ENCODE data around the gene TTC7B. TPM values are rescaled to one million over a fixed set of nuclear protein-coding genes. Genes with fewer than 3 reads are reported as not detected.
A peak's percentile ranks its signal among the peaks of the same experiment; 100 is the strongest.

TTC7B gene
- total RNA-seq, 1 experiment from 2014 or later: 18.0 TPM

DNA sequence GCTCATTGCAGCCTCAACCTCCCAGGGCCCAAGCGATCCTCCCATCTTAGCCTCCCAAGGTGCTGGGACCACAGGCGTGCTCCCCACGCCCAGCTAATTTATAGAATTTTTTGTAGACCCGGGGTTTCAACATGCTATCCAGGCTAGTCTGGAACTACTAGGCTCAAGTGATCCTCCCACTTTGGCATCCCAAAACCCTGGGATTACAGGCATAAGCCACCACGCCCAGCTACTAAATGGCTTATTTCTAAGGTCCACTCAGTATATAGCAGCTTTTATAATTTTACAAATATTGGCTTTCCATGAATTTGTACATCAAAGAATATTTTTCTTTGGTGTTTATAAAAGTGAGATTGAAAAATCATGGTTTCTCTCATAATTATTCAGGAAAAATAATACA is 167.8 kb downstream of the TTC7B start:
- DNase-seq (ENCODE audit: low read depth): no peak

- DNase-seq (ENCODE audit: low read depth): no peak
Observed at GRCh38 chr14:90647473-90648005, 168.7 kb downstream of the TTC7B start.

GRCh38 chr14:90645842-90646443 is 170.3 kb downstream of the TTC7B start:
- peak; percentile 65 for DNase-seq (ENCODE audit: low read depth)

DNA sequence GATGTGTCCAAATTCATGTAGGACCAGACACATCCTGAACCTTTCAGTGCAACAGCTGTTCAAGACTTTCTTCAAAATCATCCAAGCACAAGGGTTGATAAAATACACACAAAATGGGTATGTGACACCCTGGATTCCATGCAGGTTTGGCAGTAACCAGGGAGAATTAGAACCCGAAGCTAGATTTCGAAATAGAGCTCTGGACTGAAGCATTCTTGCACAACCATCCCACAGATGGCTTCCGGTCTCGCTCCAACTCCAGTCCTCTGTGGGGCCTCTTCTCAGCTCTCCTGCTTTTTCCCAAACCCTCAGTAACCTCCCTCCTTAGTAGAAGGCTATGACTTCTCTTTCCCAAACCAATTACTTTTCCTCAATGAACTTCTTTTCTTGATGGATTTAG is 171.3 kb downstream of the TTC7B start:
- no peak for DNase-seq (ENCODE audit: low read depth)

DNA sequence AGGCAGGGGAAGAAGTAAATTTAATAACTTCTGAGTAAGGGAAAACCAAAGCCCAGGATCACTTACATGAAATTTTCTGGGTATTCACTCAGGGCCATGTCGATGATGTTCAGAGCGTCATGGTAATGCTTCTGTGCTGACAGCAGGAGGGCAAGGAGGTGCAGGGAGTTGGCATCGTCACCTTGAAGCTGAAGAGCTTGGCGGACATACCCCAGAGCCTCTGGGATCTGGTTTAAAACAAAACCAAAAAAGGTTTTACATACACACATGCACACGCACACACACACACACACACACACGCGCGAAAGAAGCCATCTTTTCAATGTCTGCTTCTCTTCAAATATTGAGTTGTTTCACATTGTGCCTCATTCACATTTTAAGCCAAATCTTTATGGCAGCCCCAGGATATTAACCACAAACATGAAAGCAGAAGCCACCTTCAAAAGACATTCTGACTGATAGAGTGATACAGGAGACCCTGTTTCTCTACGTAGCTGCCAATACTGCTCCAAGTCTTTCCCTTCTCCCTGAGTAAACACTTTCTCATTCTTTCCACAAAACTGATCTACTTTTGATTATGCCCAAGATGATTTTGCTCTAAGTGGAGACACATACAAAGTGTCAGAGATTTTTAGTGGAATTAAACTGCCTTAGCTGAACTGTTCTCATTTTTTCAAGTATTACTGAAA is 172.1 kb downstream of the TTC7B start:
- DNase-seq (ENCODE audit: low read depth): no peak

DNA sequence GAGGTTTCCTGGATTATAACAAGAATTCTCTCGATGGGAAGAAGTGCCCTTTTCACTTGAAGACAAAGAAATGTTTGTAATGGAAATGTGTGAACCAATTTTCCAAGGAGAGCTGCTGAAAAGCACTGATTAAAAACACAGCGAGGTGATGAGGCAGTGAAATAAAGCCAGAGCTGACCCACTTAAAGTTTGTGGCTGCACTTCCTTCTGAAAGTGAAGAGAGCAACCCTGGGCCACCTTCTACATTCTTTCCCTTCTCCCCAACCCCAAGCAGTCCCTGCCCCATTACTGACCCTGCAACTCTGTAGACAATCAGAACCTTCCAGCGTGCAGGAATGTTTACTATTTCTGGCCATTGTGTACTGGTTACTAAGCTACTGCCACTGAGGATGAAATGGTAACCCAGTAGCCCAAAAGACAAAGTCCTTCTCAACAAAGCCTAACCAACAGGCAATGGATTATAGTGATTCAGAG is 173.9 kb downstream of the TTC7B start:
- peak; percentile 22 for DNase-seq (ENCODE audit: low read depth)

GRCh38 chr14:90641615-90642243 is 174.5 kb downstream of the TTC7B start:
- DNase-seq (ENCODE audit: low read depth): no peak

- no peak for DNase-seq (ENCODE audit: low read depth)
Observed at GRCh38 chr14:90641168-90641567, 175.1 kb downstream of the TTC7B start.

- DNase-seq (ENCODE audit: low read depth): no peak
Observed at GRCh38 chr14:90639641-90640040, 176.6 kb downstream of the TTC7B start.

GRCh38 chr14:90632871-90633270 is 183.4 kb downstream of the TTC7B start:
- no peak for DNase-seq (ENCODE audit: low read depth)

DNA sequence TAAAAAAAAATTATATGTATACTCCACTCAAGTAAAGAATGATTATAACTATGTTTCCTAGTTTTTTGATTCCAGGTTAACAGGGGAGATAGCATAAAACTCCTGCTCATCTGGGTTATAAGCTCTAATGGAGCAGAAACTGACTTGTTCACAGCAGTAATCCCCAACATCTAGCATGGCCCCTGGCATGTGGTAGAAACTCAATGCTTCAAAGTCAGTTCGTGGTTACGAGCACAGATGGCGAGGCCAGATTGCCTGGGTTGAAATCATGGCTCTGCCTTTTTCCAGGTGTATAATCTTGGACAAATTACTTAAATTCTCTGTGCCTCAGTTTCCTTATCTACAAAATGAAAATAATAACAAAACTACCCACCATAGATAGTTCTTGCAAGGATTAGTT is 183.8 kb downstream of the TTC7B start:
- DNase-seq (ENCODE audit: low read depth): peak; percentile 14

DNA sequence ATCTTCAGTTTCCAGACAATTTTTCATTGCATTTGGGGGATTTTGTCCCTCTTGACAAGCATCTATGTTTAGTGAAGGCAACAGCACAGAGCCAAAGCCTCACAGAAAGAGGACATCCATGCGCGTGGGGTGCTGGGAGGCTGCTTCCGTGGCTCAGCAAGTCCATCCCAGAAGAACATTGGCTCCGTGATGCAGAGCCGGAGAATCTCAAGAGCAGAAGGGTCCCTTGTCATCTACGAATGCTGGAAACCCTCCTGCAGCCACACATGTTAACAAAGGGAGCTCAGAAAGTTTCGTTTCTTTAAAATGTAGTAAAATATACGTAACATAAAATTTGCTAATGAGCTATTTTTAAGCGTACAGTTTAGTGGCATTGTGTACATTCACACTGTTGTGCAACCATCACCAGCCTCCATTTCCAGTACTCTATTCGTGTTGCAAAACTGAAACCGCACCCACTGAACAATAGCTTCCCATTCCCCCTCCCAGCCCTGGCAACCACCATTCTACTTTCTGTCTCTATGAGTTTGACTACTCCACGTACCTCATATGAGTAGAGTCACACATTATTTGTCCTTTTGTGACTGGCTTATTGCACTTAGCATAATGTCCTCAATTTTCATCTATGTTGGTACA is 185.9 kb downstream of the TTC7B start:
- no peak for DNase-seq (ENCODE audit: low read depth)

- DNase-seq (ENCODE audit: low read depth): no peak
Observed at GRCh38 chr14:90629471-90629870, 186.8 kb downstream of the TTC7B start.

DNA sequence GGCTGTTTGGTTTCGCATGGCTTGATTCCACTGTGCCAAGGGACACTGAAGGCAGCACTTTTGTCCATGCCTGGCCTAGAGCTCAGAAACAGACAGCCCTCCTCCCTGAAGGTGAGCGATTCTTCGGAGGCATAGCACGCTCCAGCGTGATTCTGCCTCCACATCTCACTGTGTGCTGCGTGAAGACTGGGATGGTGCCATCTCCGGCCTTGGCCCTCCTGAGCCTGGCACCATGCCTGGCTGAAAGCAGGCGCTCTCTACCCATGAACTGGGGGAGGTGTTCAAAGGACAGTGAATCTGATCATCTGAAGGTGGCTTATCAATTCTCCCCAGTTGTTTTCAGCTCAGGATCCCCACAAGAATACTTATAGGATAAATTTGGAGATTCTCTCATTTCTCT is 187.4 kb downstream of the TTC7B start:
- DNase-seq (ENCODE audit: low read depth): no peak

- DNase-seq (ENCODE audit: low read depth): no peak
Observed at GRCh38 chr14:90627478-90627877, 188.8 kb downstream of the TTC7B start.

GRCh38 chr14:90626550-90626949 is 189.7 kb downstream of the TTC7B start:
- DNase-seq (ENCODE audit: low read depth): no peak

- DNase-seq (ENCODE audit: low read depth): no peak
Observed at GRCh38 chr14:90625445-90625844, 190.8 kb downstream of the TTC7B start.

DNA sequence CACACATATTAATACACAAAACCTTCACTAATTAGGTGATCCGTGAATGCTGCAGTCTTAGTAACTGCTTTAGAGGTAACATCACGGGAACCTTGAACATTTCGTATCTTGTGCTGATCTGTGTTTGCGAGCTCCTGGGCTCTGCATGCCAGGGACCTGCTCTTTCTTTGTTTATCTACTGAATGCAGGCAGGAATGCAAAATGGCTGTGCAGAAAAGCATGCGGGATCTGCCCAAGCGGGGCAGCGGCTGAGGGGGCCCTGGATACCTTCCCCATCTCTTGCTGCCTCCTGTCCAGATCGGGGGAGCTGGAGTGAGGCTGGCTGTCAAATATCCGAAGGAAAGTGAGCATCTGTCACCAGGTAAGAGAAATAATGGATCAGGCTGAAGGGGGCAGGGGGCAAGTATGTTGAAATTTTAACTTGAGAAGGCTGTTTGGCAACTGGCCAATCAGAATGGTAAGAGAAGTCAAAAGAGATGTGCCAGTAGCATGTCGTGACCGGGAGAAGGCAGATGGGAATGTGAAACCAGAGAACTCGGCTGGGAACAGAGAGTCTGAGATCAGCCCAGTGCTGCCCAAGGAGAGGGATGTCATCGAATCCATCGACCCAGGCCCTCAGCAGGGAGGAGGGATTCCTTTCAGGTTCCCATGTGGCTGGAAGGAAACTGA is 191.4 kb downstream of the TTC7B start:
- peak; percentile 3 for DNase-seq (ENCODE audit: low read depth)

DNA sequence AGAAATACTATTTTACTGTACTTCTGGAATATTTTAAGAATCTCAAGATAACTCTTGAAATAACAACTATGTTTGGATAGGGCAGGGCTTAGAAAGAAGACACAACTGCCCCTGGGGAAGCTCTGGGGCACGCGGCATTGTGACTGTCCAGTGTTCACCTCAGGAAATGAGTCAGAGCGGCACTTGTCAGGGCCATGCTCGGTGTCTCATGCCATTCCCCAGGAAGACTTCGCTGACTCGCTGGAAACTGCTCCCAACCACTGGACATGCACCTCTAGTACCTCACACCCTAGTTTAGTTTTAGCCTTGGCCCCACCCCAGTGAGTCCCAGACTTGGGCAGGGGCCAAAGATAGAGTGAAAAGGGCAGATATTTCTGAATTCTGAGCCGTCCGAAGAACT is 192.0 kb downstream of the TTC7B start:
- peak; percentile 81 for DNase-seq (ENCODE audit: low read depth)

DNA sequence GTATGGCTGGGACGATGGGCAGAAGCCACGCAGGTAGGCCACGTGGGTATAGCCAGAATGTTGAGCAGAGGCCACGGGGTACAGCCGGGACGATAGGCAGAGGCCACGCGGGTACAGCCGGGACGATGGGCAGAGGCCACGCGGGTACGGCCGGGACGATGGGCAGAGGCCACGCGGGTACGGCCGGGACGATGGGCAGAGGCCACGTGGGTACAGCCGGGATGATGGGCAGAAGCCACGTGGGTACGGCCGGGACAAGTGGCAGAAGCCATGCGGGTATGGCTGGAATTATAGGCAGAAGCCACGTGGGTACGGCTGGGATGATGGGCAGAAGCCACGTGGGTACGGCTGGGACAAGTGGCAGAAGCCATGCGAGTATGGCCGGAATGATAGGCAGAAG is 195.0 kb downstream of the TTC7B start:
- DNase-seq (ENCODE audit: low read depth): no peak

- DNase-seq (ENCODE audit: low read depth): no peak
Observed at GRCh38 chr14:90620568-90621077, 195.6 kb downstream of the TTC7B start.

DNA sequence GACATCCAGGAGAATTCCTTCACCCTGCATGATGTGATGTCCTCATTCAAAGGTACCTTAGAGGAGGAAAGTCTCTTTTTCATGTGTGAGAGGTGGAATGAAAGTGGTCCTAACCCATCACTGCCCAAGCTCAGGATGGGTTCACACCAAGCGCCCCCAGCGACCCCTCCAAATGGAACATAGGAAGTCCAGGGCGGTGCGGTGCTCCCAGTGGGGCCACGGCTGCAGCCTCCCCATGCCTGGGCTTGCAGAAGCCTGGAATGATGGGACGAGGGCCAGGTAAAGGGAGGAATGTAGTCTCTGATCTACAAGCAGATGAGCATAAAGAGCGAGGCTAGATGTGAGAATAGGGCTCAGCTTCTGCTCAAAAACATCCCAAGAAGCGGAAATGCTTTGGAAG is 196.3 kb downstream of the TTC7B start:
- DNase-seq (ENCODE audit: low read depth): no peak
